Left lung (tissue), 10 donors: ENCODE results near the gene TRIM69. TPM values are rescaled to one million over a fixed set of nuclear protein-coding genes. Genes with fewer than 3 reads are reported as not detected.

ENCODE experiments used
- ATAC-seq: fragments of 200-7000 bp; cut with Tn5 transposase; one replicate; pipeline ENCODE4 v1.9.1; 2020; ENCODE audit warnings: moderate library complexity
- DNase-seq, 4 donors: peaks; one replicate each; pipeline ENCODE4 v3.0.0-alpha.2; 2013 to 2020
- H3K27ac ChIP-seq, 2 donors: fragments of 200-600 bp; sonication (generic) in 1 of 2; one replicate each; pipeline versions ENCODE4 v1.5.0 to v1.8.0; 2020 to 2021
- H3K27me3 ChIP-seq, 2 donors: fragments of 200-600 bp; sonication (generic) in 1 of 2; one replicate each; pipeline versions ENCODE4 v1.5.0 to v1.8.0; 2020 to 2021
- H3K36me3 ChIP-seq, 2 donors: fragments of 200-600 bp; sonication (generic) in 1 of 2; one replicate each; pipeline versions ENCODE4 v1.5.0 to v1.8.0; 2020 to 2021
- H3K4me1 ChIP-seq, 2 donors: fragments of 200-600 bp; one replicate each; pipeline ENCODE4 v1.8.0; 2021
- H3K4me3 ChIP-seq, 2 donors: fragments of 200-600 bp; sonication (generic) in 1 of 2; one replicate each; pipeline versions ENCODE4 v1.5.0 to v1.8.0; 2020 to 2021; ENCODE audit warnings: mild to moderate bottlenecking in 1 of 2
- H3K9me3 ChIP-seq, 2 donors: fragments of 200-600 bp; sonication (generic) in 1 of 2; one replicate each; pipeline versions ENCODE4 v1.5.0 to v1.8.0; 2020 to 2021
- CTCF ChIP-seq, 2 donors: fragments of 200-600 bp; sonication (generic) in 1 of 2; IDR thresholded peaks; one replicate each; pipeline versions ENCODE4 v1.5.0 to v1.8.0; 2021; ENCODE audit warnings: antibody characterized with exemption in 2 of 2
- intact Hi-C, 2 donors: fragments of 100-400 bp; cut with DNase I; formaldehyde crosslinking; loops; one replicate each; pipeline versions ENCODE4 v1.11.2 to v1.14.2; 2022
- polyA plus RNA-seq, 6 donors: library from polyadenylated mRNA; unstranded; fragments of 120-200 nt; gene quantifications; one replicate each; pipeline ENCODE4 v1.2.1, GENCODE V29; 2013; ENCODE audit not compliant: insufficient read length in 6 of 6
- total RNA-seq, 2 donors: library from RNA; stranded (reverse); fragmentation: NEBNext Ultra II Directional; extraction: Animal tissue kit (Norgen Biotek cat#: 25700); gene quantifications; one replicate each; pipeline ENCODE4 v1.2.1, GENCODE V29; 2021
- donor health status: DM: no; HTN: yes; CAD: no.
- donor health status: DM: no; HTN: no; CAD: no.

The TRIM69 gene
- total and polyA plus RNA-seq, 8 donors = 15.5 to 30.8 (median 23.5) TPM

- intact Hi-C loops = no loop called here
- no peak for TF ChIP-seq CTCF (IDR thresholded peaks at IDR 0.05)
- no peaks in the 10 kb centered on the region for H3K9me3 ChIP-seq
- DNase-seq = no peak
- H3K4me3 ChIP-seq = no peak overlapping the region
- no peak overlapping the region for H3K27ac ChIP-seq
- H3K36me3 ChIP-seq = no peaks in the 10 kb centered on the region
- no peaks in the 10 kb centered on the region for H3K27me3 ChIP-seq
- H3K4me1 ChIP-seq = no peaks in the 10 kb centered on the region
- ATAC-seq = no peak
These were observed 53.9 kb downstream of the TRIM69 start for GRCh38 chr15:44790215-44790614.

GRCh38 chr15:44790656-44791055, 54.3 kb downstream of the TRIM69 start:
- ATAC-seq = no peak
- TF ChIP-seq CTCF (IDR thresholded peaks at IDR 0.05) = no peak
- intact Hi-C loops = no loop called here

GRCh38 chr15:44792715-44793114, 56.4 kb downstream of the TRIM69 start:
- no peak for ATAC-seq
- no peaks in the 10 kb centered on the region for H3K4me1 ChIP-seq

More at GRCh38 chr15:44790656-44791055, 54.3 kb downstream of the TRIM69 start:
- no peaks in the 10 kb centered on the region for H3K4me1 ChIP-seq
- no peaks in the 10 kb centered on the region for H3K27me3 ChIP-seq
- DNase-seq = no peak
- no peaks in the 10 kb centered on the region for H3K36me3 ChIP-seq
- no peak overlapping the region for H3K27ac ChIP-seq
- no peak overlapping the region for H3K4me3 ChIP-seq
- no peaks in the 10 kb centered on the region for H3K9me3 ChIP-seq

GRCh38 chr15:44794072-44794471, 57.7 kb downstream of the TRIM69 start:
- intact Hi-C loops = no loop called here
- Histone ChIP-seq H3K36me3 (no peaks in the 10 kb centered on the region), H3K27me3 (no peaks in the 10 kb centered on the region), H3K9me3 (no peaks in the 10 kb centered on the region), H3K4me1 (no peaks in the 10 kb centered on the region), H3K4me3 (no peak overlapping the region), H3K27ac (no peak overlapping the region)
- no peak for TF ChIP-seq CTCF (IDR thresholded peaks at IDR 0.05)
- no peak for DNase-seq
- ATAC-seq = no peak

More at GRCh38 chr15:44792715-44793114, 56.4 kb downstream of the TRIM69 start:
- Histone ChIP-seq H3K36me3 (no peaks in the 10 kb centered on the region), H3K4me3 (no peak overlapping the region), H3K27ac (no peak overlapping the region), H3K27me3 (no peaks in the 10 kb centered on the region), H3K9me3 (no peaks in the 10 kb centered on the region)
- no peak for TF ChIP-seq CTCF (IDR thresholded peaks at IDR 0.05)
- DNase-seq = no peak
- intact Hi-C loops = no loop called here

GRCh38 chr15:44796508-44796907, 60.2 kb downstream of the TRIM69 start:
- no peak for DNase-seq
- H3K36me3 ChIP-seq = no peaks in the 10 kb centered on the region
- H3K27ac ChIP-seq = no peak overlapping the region
- H3K4me3 ChIP-seq = no peak overlapping the region
- H3K9me3 ChIP-seq = no peaks in the 10 kb centered on the region
- H3K27me3 ChIP-seq = no peaks in the 10 kb centered on the region
- no peaks in the 10 kb centered on the region for H3K4me1 ChIP-seq
- ATAC-seq = no peak
- TF ChIP-seq CTCF (IDR thresholded peaks at IDR 0.05) = no peak
- intact Hi-C loops = no loop called here
